KMS-11 (cell line): ENCODE results near the gene RANGRF.

ENCODE experiments used
- H2AFZ ChIP-seq: fragments of 200-600 bp; sonication (generic); 2 replicates; pipeline ENCODE4 v1.6.1; 2016; ENCODE audit warnings: antibody characterized with exemption, mixed run types, low read depth
- H3K27ac ChIP-seq: fragments of 200-600 bp; sonication (generic); 2 replicates; pipeline ENCODE4 v1.6.1; 2016; ENCODE audit warnings: mild to moderate bottlenecking, mixed run types
- H3K27me3 ChIP-seq: fragments of 200-600 bp; sonication (generic); 2 replicates; pipeline ENCODE4 v1.6.1; 2017; ENCODE audit warnings: mild to moderate bottlenecking, low read depth, mixed run types, moderate library complexity; ENCODE audit not compliant: insufficient read depth
- H3K36me3 ChIP-seq: fragments of 200-600 bp; sonication (generic); 2 replicates; pipeline ENCODE4 v1.6.1; 2017; ENCODE audit warnings: mild to moderate bottlenecking, mixed run types; ENCODE audit not compliant: insufficient read depth
- H3K4me1 ChIP-seq: fragments of 200-600 bp; sonication (generic); 2 replicates; pipeline ENCODE4 v1.6.1; 2016; ENCODE audit warnings: mild to moderate bottlenecking, low read depth, mixed run types; ENCODE audit not compliant: poor library complexity, severe bottlenecking
- H3K4me2 ChIP-seq: fragments of 200-600 bp; sonication (generic); 2 replicates; pipeline ENCODE4 v1.7.0; 2016; ENCODE audit warnings: mild to moderate bottlenecking, mixed run types
- H3K4me3 ChIP-seq: fragments of 200-600 bp; sonication (generic); IDR thresholded peaks from 2 replicates; pipeline ENCODE4 v1.6.1; 2017; ENCODE audit warnings: low read depth, low read length, mixed read lengths; ENCODE audit not compliant: insufficient read depth
- H3K79me2 ChIP-seq: fragments of 200-600 bp; sonication (generic); 2 replicates; pipeline ENCODE4 v1.6.1; 2016; ENCODE audit warnings: low read depth, mixed run types; ENCODE audit not compliant: insufficient read depth
- H3K9ac ChIP-seq: fragments of 200-600 bp; sonication (generic); 2 replicates; pipeline ENCODE4 v1.6.1; 2016; ENCODE audit warnings: mild to moderate bottlenecking, mixed run types
- H4K20me1 ChIP-seq: fragments of 200-600 bp; sonication (generic); 2 replicates; pipeline ENCODE4 v1.6.1; 2016; ENCODE audit warnings: mild to moderate bottlenecking, mixed run types; ENCODE audit not compliant: insufficient read depth
- TF ChIP-seq, protein P1 (sequence below): fragments of 200-600 bp; sonication (generic); conservative IDR thresholded peaks from 2 replicates; pipeline ENCODE4 v1.6.1; 2017; ENCODE audit warnings: low read depth, mild to moderate bottlenecking, antibody characterized with exemption, low read length, moderate library complexity, mixed read lengths

RANGRF gene

DNA sequence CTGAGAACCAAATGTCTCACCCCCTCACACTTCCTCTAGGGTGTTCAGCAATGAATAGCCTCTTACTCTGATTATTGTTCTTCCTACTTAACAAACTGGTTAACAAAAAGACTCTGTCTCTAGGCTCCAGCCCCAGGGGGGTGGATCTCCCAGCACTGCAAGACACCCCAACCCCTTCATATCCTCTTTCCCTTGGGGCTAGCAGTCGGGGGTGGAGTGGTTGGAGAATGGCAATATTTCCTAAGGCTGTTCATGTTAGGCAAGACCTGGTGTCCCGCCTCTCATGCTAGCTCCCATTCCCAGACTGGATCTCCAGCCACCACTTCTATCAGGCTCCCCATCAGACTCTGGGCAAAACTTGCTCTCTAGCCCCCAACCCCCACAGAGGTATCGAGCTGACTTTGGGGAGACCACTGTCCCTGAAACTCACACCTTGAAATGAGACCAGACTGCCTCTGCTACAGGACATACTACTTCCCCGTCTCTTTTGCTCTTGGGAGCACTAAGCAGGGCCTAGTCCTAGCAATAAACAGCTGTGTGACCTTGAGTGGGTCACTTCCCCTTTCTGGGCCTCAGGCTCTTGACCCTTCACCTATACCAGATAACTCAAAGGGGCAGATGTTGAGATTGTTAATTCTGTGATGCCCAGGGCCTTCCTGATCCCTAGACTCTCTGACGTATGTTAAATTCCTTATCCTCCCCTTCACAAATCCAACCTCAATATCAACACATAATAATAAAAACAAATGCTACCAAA, 4.3 kb downstream of the RANGRF start:
- H3K4me2 ChIP-seq, result no peak overlapping the region

DNA sequence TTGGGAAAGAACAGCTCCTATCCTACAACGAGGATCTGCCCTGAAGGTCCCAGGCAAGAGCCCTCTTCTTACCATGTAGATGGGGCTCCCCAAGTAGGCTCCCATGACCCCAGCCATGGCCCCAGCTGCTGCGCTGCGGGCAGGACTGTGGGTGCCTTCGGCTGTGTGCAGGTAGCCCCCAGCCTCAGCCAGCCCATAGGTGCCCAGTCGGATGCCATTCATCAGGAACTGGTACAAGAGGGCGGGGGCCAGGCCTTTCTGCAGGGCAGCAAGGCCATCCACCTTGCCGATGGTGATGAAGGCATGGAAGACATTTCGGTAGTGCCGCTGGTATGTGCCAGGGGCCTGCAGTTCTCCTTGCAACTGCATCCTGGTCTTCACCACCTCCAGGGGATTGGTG, 5.9 kb downstream of the RANGRF start:
- H3K27me3 ChIP-seq, result no peaks in the 10 kb centered on the region
- H3K79me2 ChIP-seq, result no peaks in the 10 kb centered on the region
- no peak overlapping the region for H3K9ac ChIP-seq
- no peak overlapping the region for H3K27ac ChIP-seq
- no peaks in the 10 kb centered on the region for H3K4me1 ChIP-seq
- no peak overlapping the region for H2AFZ ChIP-seq
- no peak overlapping the region for H3K4me3 ChIP-seq
- H4K20me1 ChIP-seq, result no peaks in the 10 kb centered on the region
- H3K4me2 ChIP-seq, result no peak overlapping the region
- TF ChIP-seq, protein P1, sequence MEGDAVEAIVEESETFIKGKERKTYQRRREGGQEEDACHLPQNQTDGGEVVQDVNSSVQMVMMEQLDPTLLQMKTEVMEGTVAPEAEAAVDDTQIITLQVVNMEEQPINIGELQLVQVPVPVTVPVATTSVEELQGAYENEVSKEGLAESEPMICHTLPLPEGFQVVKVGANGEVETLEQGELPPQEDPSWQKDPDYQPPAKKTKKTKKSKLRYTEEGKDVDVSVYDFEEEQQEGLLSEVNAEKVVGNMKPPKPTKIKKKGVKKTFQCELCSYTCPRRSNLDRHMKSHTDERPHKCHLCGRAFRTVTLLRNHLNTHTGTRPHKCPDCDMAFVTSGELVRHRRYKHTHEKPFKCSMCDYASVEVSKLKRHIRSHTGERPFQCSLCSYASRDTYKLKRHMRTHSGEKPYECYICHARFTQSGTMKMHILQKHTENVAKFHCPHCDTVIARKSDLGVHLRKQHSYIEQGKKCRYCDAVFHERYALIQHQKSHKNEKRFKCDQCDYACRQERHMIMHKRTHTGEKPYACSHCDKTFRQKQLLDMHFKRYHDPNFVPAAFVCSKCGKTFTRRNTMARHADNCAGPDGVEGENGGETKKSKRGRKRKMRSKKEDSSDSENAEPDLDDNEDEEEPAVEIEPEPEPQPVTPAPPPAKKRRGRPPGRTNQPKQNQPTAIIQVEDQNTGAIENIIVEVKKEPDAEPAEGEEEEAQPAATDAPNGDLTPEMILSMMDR, result no peak
- H3K36me3 ChIP-seq, result no peaks in the 10 kb centered on the region

More for the DNA sequence above, 4.3 kb downstream of the RANGRF start:
- Histone ChIP-seq H4K20me1 (no peaks in the 10 kb centered on the region), H3K4me1 (no peaks in the 10 kb centered on the region), H3K4me3 (no peak overlapping the region), H2AFZ (no peak overlapping the region), H3K27ac (no peak overlapping the region), H3K9ac (no peak overlapping the region), H3K79me2 (no peaks in the 10 kb centered on the region), H3K27me3 (no peaks in the 10 kb centered on the region), H3K36me3 (no peaks in the 10 kb centered on the region)
- TF ChIP-seq, protein P1, result no peak

- Histone ChIP-seq H3K4me2 (peak overlapping the region; percentile 57), H3K27me3 (no peaks in the 10 kb centered on the region), H3K27ac (no peak overlapping the region), H3K9ac (no peak overlapping the region), H3K79me2 (no peaks in the 10 kb centered on the region), H3K36me3 (no peaks in the 10 kb centered on the region), H2AFZ (peak overlapping the region; percentile 34; the same call in 1 of the 2 replicates), H3K4me1 (no peaks in the 10 kb centered on the region), H3K4me3 (no peak overlapping the region), H4K20me1 (no peaks in the 10 kb centered on the region)
- TF ChIP-seq, protein P1, result no peak
These were observed 6.4 kb downstream of the RANGRF start for GRCh38 chr17:8294814-8295316.

DNA sequence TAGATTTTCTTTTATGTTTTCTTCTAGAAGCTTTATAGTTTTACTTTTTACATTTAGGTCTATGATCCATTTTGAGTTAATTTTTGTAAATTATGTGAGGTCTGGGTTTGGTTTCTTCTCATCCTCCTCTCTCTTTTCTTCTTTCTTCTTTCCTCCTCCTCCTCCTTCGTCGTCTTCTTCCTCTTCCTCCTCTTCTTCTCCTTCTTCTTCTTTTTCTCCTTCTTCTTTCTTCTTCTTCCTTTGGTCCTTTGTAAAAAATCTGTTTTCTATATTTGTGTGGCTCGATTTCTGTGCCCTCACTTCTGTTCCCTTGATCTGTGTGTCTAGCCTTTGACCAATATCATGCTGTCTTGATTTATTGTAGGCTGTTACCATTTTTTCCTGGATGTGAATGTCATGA, 11.8 kb downstream of the RANGRF start:
- H3K36me3 ChIP-seq, result no peaks in the 10 kb centered on the region
- TF ChIP-seq, protein P1, result no peak
- H3K4me3 ChIP-seq, result no peak overlapping the region
- H2AFZ ChIP-seq, result no peak overlapping the region
- no peak overlapping the region for H3K4me2 ChIP-seq
- no peaks in the 10 kb centered on the region for H3K4me1 ChIP-seq
- no peaks in the 10 kb centered on the region for H3K79me2 ChIP-seq
- no peak overlapping the region for H3K27ac ChIP-seq
- no peaks in the 10 kb centered on the region for H3K27me3 ChIP-seq
- H3K9ac ChIP-seq, result no peak overlapping the region
- H4K20me1 ChIP-seq, result no peaks in the 10 kb centered on the region
